Measurements from ENCODE around the gene MT1E. TPM values are rescaled to one million over a fixed set of nuclear protein-coding genes. Genes with fewer than 3 reads are reported as not detected.
"Not testable (repeated sequence)": the region's sequence is repeated elsewhere in the genome, so short reads cannot be mapped to it uniquely, and the experiment has no call there.

Gene MT1E
- total and polyA plus RNA-seq, 2 of the 8 experiments (the other 6 are each of a cell fraction or from before 2014, with no cell fraction given), result 7.9 to 117 TPM

DNA sequence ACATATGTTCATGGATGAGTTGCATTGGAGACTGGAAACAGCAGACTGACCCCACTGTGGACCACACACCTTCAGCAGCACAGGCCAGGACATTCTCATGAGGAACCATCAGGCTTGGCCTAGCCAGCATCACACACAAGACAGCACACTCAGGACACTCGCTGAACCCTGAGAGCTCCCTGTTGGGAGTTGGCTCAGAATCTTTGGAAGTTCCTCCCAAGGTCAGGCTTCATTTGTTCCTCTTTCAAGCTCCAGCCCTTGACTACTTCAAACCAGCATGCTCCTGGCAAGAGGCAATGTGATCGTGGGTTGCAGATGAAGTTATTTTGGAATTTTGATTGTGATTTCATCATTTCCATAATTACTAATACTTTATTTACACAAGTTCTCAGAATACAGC, 46.1 kb downstream of the MT1E start:
- H2AK5ac ChIP-seq (ENCODE audit: low read depth, low read length); H3K4ac ChIP-seq (replicated peaks; ENCODE audit: insufficient read length, low read depth, low read length); H3K18ac ChIP-seq (ENCODE audit: extremely low read depth, low read length); H2BK5ac ChIP-seq (ENCODE audit: low read depth, low read length); H3K14ac ChIP-seq (ENCODE audit: insufficient read length); H4K5ac ChIP-seq (ENCODE audit: insufficient read length, low read depth, low read length); H3K56ac ChIP-seq (replicated peaks; ENCODE audit: insufficient read length, low read depth, low read length); H3K4me3 ChIP-seq (ENCODE audit: extremely low read depth in 1 of 4, insufficient read depth in 2 of 4, low read depth in 3 of 4, low read length in 4 of 4); H2BK20ac ChIP-seq (ENCODE audit: low read length); DNase-seq (ENCODE audit: low read depth in 1 of 2, low spot score in 2 of 2); H4K91ac ChIP-seq (replicated peaks; ENCODE audit: insufficient read length, low read length); H3K36me3 ChIP-seq (ENCODE audit: control insufficient read depth in 2 of 4, insufficient read depth in 4 of 4, low read length in 3 of 4); H3K4me2 ChIP-seq (ENCODE audit: insufficient read depth in 1 of 2, low read depth in 2 of 2, low read length in 2 of 2); H4K20me1 ChIP-seq (replicated peaks in 1 of 2; ENCODE audit: control insufficient read depth in 1 of 2, insufficient read depth in 2 of 2, low read length in 2 of 2); H3K79me2 ChIP-seq (ENCODE audit: control insufficient read depth in 1 of 2, insufficient read depth in 2 of 2, low read length in 2 of 2); H3K23ac ChIP-seq (ENCODE audit: insufficient read length); H2BK15ac ChIP-seq (ENCODE audit: low read length); H3K9ac ChIP-seq (replicated peaks in 1 of 4; ENCODE audit: extremely low read depth in 1 of 4, low read depth in 3 of 4, low read length in 3 of 4); H3K79me1 ChIP-seq (ENCODE audit: low read depth, low read length); H3K9me3 ChIP-seq (ENCODE audit: insufficient read depth in 2 of 2, low read depth in 1 of 2, low read length in 1 of 2); H4K8ac ChIP-seq (ENCODE audit: extremely low read depth, insufficient read depth, low read length); H2BK120ac ChIP-seq (replicated peaks; ENCODE audit: low read depth, low read length); H3K27ac ChIP-seq (ENCODE audit: low read depth, low read length); H2AFZ ChIP-seq (ENCODE audit: low read length): not testable (repeated sequence)
- peak overlapping the region; percentile 64; the same call in 1 of the 2 replicates for H2BK12ac ChIP-seq (ENCODE audit: low read depth, low read length)
- H3K4me1 ChIP-seq (replicated peaks in 1 of 4; ENCODE audit: control insufficient read depth in 3 of 4, insufficient read depth in 4 of 4, low read length in 3 of 4), result peaks cover 3 to 22% (median 17%) of the 10 kb centered on the region in 4 experiments
- peaks cover 10% of the 10 kb centered on the region; the same call in 1 of the 2 replicates for H3K23me2 ChIP-seq (ENCODE audit: low read depth, low read length)
- H3K27me3 ChIP-seq (replicated peaks in 1 of 4; ENCODE audit: control insufficient read depth in 3 of 4, extremely low read depth in 1 of 4, insufficient read depth in 3 of 4, low read length in 3 of 4), result peaks cover 53 to 82% (median 68%) of the 10 kb centered on the region in 4 experiments
- CTCF ChIA-PET (ENCODE audit: partially characterized antibody), result interaction anchor here (1.1 to 4.6 kb wide), 6 partner anchors 10 to 185 kb away, joined by 3 to 62 read pairs (median 6); no protein-coding TSS in a partner anchor
- peak; percentile 69 for FAIRE-seq
- POLR2A ChIA-PET (ENCODE audit: partially characterized antibody), result interaction anchor here (8.9 to 13.9 kb wide), 2 partner anchors 9 to 17 kb away, joined by 74 to 205 read pairs; partner anchors contain the start of genes MT1B, MT1F and MT1X
- 82% methylated on average over 2 of the region's 2 CpGs; no CpG with 5 or more reads in 1 of the 2 experiments for WGBS, 2 experiments (ENCODE audit: extremely low coverage in 1 of 2, insufficient coverage in 1 of 2, insufficient read length in 1 of 2, insufficient replicate concordance in 2 of 2, low coverage in 1 of 2, low lambda C conversion rate in 2 of 2, missing lambda C conversion rate in 1 of 2)

- H3K4me3 ChIP-seq (ENCODE audit: extremely low read depth in 1 of 4, insufficient read depth in 2 of 4, low read depth in 3 of 4, low read length in 4 of 4); H2BK12ac ChIP-seq (ENCODE audit: low read depth, low read length); H3K56ac ChIP-seq (replicated peaks; ENCODE audit: insufficient read length, low read depth, low read length); H3K4ac ChIP-seq (replicated peaks; ENCODE audit: insufficient read length, low read depth, low read length); H2BK20ac ChIP-seq (ENCODE audit: low read length); FAIRE-seq; H4K5ac ChIP-seq (ENCODE audit: insufficient read length, low read depth, low read length); H3K23ac ChIP-seq (ENCODE audit: insufficient read length); DNase-seq (ENCODE audit: low read depth in 1 of 2, low spot score in 2 of 2); H2BK5ac ChIP-seq (ENCODE audit: low read depth, low read length); H3K18ac ChIP-seq (ENCODE audit: extremely low read depth, low read length); H3K9ac ChIP-seq (replicated peaks in 1 of 4; ENCODE audit: extremely low read depth in 1 of 4, low read depth in 3 of 4, low read length in 3 of 4); H3K9me3 ChIP-seq (ENCODE audit: insufficient read depth in 2 of 2, low read depth in 1 of 2, low read length in 1 of 2); H2BK120ac ChIP-seq (replicated peaks; ENCODE audit: low read depth, low read length); H4K8ac ChIP-seq (ENCODE audit: extremely low read depth, insufficient read depth, low read length); H2BK15ac ChIP-seq (ENCODE audit: low read length); H3K36me3 ChIP-seq (ENCODE audit: control insufficient read depth in 2 of 4, insufficient read depth in 4 of 4, low read length in 3 of 4); H3K4me2 ChIP-seq (ENCODE audit: insufficient read depth in 1 of 2, low read depth in 2 of 2, low read length in 2 of 2); H3K27ac ChIP-seq (ENCODE audit: low read depth, low read length); H2AFZ ChIP-seq (ENCODE audit: low read length); H3K79me2 ChIP-seq (ENCODE audit: control insufficient read depth in 1 of 2, insufficient read depth in 2 of 2, low read length in 2 of 2); H4K20me1 ChIP-seq (replicated peaks in 1 of 2; ENCODE audit: control insufficient read depth in 1 of 2, insufficient read depth in 2 of 2, low read length in 2 of 2); H3K14ac ChIP-seq (ENCODE audit: insufficient read length); H2AK5ac ChIP-seq (ENCODE audit: low read depth, low read length); H4K91ac ChIP-seq (replicated peaks; ENCODE audit: insufficient read length, low read length); H3K79me1 ChIP-seq (ENCODE audit: low read depth, low read length): not testable (repeated sequence)
- peaks cover 48 to 82% (median 67%) of the 10 kb centered on the region in 4 experiments for H3K27me3 ChIP-seq (replicated peaks in 1 of 4; ENCODE audit: control insufficient read depth in 3 of 4, extremely low read depth in 1 of 4, insufficient read depth in 3 of 4, low read length in 3 of 4)
- peaks cover 3 to 25% (median 17%) of the 10 kb centered on the region in 4 experiments for H3K4me1 ChIP-seq (replicated peaks in 1 of 4; ENCODE audit: control insufficient read depth in 3 of 4, insufficient read depth in 4 of 4, low read length in 3 of 4)
- ChIA-PET CTCF (ENCODE audit: partially characterized antibody) (interaction anchor here (0.6 to 2.9 kb wide), 10 partner anchors 11 to 671 kb away, joined by 3 to 62 read pairs (median 4); no protein-coding TSS in a partner anchor), POLR2A (ENCODE audit: partially characterized antibody) (interaction anchor here (0.7 to 13.9 kb wide), 3 partner anchors 9 to 28 kb away, joined by 3 to 205 read pairs (median 74); partner anchors contain the start of genes MT1B, MT1F and MT1X)
- H3K23me2 ChIP-seq (ENCODE audit: low read depth, low read length), result peaks cover 10% of the 10 kb centered on the region; the same call in 1 of the 2 replicates
- 74% methylated on average over 3 of the region's 3 CpGs; no CpG with 5 or more reads in 1 of the 2 experiments for WGBS, 2 experiments (ENCODE audit: extremely low coverage in 1 of 2, insufficient coverage in 1 of 2, insufficient read length in 1 of 2, insufficient replicate concordance in 2 of 2, low coverage in 1 of 2, low lambda C conversion rate in 2 of 2, missing lambda C conversion rate in 1 of 2)
These were observed 46.6 kb downstream of the MT1E start for GRCh38 chr16:56672171-56672570.
